ENCODE results near the gene UBE2G2. TPM values are rescaled to one million over a fixed set of nuclear protein-coding genes. Genes with fewer than 3 reads are reported as not detected.

Gene UBE2G2
- total and polyA plus RNA-seq, 2 donors (not counting 3 experiments of a cell fraction or from before 2014, with no cell fraction given) = 95.0 to 114 TPM

DNA sequence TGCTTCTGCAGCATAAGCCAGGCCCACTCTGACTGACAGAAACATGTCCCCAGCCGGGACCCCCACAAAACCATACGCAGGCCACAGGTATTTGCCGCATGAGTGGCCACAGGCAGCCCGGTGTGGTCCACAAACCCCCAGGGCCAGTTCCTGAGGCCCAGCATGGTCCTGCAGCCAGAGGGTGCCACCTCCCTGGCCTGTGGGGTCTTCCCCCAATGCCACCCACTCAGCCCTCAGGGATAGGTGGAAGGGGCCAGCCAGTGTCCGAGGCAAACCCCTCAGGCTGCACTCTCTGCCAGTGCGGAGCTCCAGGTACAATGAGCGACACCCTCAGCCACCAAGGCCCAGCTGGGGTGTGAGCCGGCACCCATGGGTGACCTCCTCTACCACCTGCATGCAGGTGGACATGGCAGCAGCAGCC is 43.5 kb downstream of the UBE2G2 start:
- dilution Hi-C loops (cut with MboI; ENCODE audit: extremely low pct_ligation_motif_present, low sequenced_read_pairs) = no loop called here
- no peaks in the 10 kb centered on the region for H3K36me3 ChIP-seq (ENCODE audit: control insufficient read depth in 2 of 2, extremely low read depth in 1 of 2, insufficient read depth in 2 of 2, low read length in 2 of 2)
- intact Hi-C loops (cut with micrococcal nuclease) = no loop called here
- H3K27me3 ChIP-seq (ENCODE audit: control insufficient read depth in 2 of 2, insufficient read depth in 2 of 2, low read length in 2 of 2) = no peaks in the 10 kb centered on the region
- H3K4me2 ChIP-seq (ENCODE audit: insufficient read depth, low read length) = no peak overlapping the region
- BruUV-seq (replicated peaks) = no TSS peak
- H3K9me3 ChIP-seq (replicated peaks; ENCODE audit: control insufficient read depth, insufficient read depth, low read length) = no peaks in the 10 kb centered on the region
- H3K79me2 ChIP-seq (ENCODE audit: control insufficient read depth, insufficient read depth, low read length) = no peaks in the 10 kb centered on the region
- no peaks in the 10 kb centered on the region for H3K9me1 ChIP-seq (replicated peaks; ENCODE audit: control insufficient read depth, extremely low read depth, insufficient read depth, low read length)
- FAIRE-seq (no peak), DNase-seq (ENCODE audit: low read depth, low spot score) (no peak)
- no peak for TF ChIP-seq EZH2 (IDR thresholded peaks at IDR 0.05; ENCODE audit: borderline replicate concordance, low read depth, low read length, severe bottlenecking)
- TF ChIP-seq POLR2A (IDR thresholded peaks at IDR 0.05; ENCODE audit: low read depth, low read length) = no peak
- TF ChIP-seq JUN (IDR thresholded peaks at IDR 0.05; ENCODE audit: borderline replicate concordance, insufficient read depth, insufficient read length, low read depth) = no peak
- no peak for TF ChIP-seq POLR2AphosphoS5 (IDR thresholded peaks at IDR 0.05; ENCODE audit: insufficient read depth, low read depth, low read length)
- TF ChIP-seq MYC (IDR thresholded peaks at IDR 0.05; ENCODE audit: low read depth, low read length) = no peak
- TF ChIP-seq FOS (IDR thresholded peaks at IDR 0.05; ENCODE audit: borderline replicate concordance, insufficient read depth, low read length) = no peak
- TF ChIP-seq, protein P1, sequence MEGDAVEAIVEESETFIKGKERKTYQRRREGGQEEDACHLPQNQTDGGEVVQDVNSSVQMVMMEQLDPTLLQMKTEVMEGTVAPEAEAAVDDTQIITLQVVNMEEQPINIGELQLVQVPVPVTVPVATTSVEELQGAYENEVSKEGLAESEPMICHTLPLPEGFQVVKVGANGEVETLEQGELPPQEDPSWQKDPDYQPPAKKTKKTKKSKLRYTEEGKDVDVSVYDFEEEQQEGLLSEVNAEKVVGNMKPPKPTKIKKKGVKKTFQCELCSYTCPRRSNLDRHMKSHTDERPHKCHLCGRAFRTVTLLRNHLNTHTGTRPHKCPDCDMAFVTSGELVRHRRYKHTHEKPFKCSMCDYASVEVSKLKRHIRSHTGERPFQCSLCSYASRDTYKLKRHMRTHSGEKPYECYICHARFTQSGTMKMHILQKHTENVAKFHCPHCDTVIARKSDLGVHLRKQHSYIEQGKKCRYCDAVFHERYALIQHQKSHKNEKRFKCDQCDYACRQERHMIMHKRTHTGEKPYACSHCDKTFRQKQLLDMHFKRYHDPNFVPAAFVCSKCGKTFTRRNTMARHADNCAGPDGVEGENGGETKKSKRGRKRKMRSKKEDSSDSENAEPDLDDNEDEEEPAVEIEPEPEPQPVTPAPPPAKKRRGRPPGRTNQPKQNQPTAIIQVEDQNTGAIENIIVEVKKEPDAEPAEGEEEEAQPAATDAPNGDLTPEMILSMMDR (IDR thresholded peaks at IDR 0.05; ENCODE audit: extremely low read depth in 1 of 2, insufficient read depth in 1 of 2, low read depth in 1 of 2, low read length in 2 of 2) = no peak
- TF ChIP-seq GATA2 (IDR thresholded peaks at IDR 0.05; ENCODE audit: insufficient read depth, insufficient read length, low read depth, low read length) = no peak
- H3K4me1 ChIP-seq (ENCODE audit: control insufficient read depth, extremely low read depth, insufficient read depth, low read length) = peaks cover 26% of the 10 kb centered on the region
- CTCF ChIA-PET = interaction anchor here (0.6 to 1.5 kb wide), 2 partner anchors 16 to 35 kb away, joined by 3 to 4 read pairs; no protein-coding TSS in a partner anchor
- no peak overlapping the region for H3K4me3 ChIP-seq (replicated peaks in 1 of 3; ENCODE audit: insufficient read depth in 1 of 3, low read depth in 1 of 3, low read length in 3 of 3)
- H4K20me1 ChIP-seq (replicated peaks; ENCODE audit: control insufficient read depth, extremely low read depth, insufficient read depth, low read length) = no peaks in the 10 kb centered on the region
- H2AFZ ChIP-seq (ENCODE audit: low read depth, low read length) = no peak overlapping the region
- POLR2A ChIA-PET = no interaction called here
- no peak overlapping the region for H3K27ac ChIP-seq (ENCODE audit: insufficient read depth, low read depth, low read length)
- H3K9ac ChIP-seq (replicated peaks; ENCODE audit: extremely low read depth, insufficient read depth, low read length) = no peak overlapping the region
